A673 (cell line): ENCODE data around the gene FPR2.

ENCODE experiments used
- CTCF ChIP-seq: fragments of 300-800, 200-600 bp; sonication (generic); conservative IDR thresholded peaks from 2 replicates; pipeline ENCODE4 v1.5.1; 2017; ENCODE audit warnings: low read depth, mild to moderate bottlenecking, antibody characterized with exemption, low read length, moderate library complexity, mixed read lengths
- EZH2 ChIP-seq: fragments of 200-600 bp; sonication (generic); IDR thresholded peaks from 2 replicates; pipeline ENCODE4 v1.6.1; 2017; ENCODE audit warnings: borderline replicate concordance, low read depth, mild to moderate bottlenecking, mixed read lengths, antibody characterized with exemption, low read length; ENCODE audit not compliant: poor library complexity, severe bottlenecking

GRCh38 chr19:51733742-51734522 is 27.0 kb upstream of the FPR2 start:
- no peak for TF ChIP-seq EZH2
- TF ChIP-seq CTCF = no peak
